GM18858 (cell line): ENCODE results near the gene ICAM2.
"Not testable (repeated sequence)": the region's sequence is repeated elsewhere in the genome, so short reads cannot be mapped to it uniquely, and the experiment has no call there.

Experiments
- ATAC-seq: cut with Tn5 transposase; IDR thresholded peaks from one replicate; pipeline ENCODE4 v1.9.1; 2021; ENCODE audit not compliant: unreplicated experiment

ICAM2 gene

GRCh38 chr17:63998050-63998720 is 22.2 kb downstream of the ICAM2 start, which contains the start of gene PRR29:
Gene PRR29 (plus strand): TSS chr17:63998351. CDS start chr17:63998365, 14 bp downstream.
- ATAC-seq = no peak

GRCh38 chr17:63997341-63998048 is 22.9 kb downstream of the ICAM2 start:
- ATAC-seq = no peak

- ATAC-seq = no peak
Observed at GRCh38 chr17:63996430-63997182, 23.8 kb downstream of the ICAM2 start.

- no peak for ATAC-seq
Observed at GRCh38 chr17:63995626-63996025, 24.8 kb downstream of the ICAM2 start.

GRCh38 chr17:63993368-63993985 is 27.0 kb downstream of the ICAM2 start:
- ATAC-seq = no peak

- ATAC-seq = no peak
Observed at GRCh38 chr17:63991611-63992010, 28.8 kb downstream of the ICAM2 start.

- ATAC-seq = no peak
Observed at GRCh38 chr17:63989622-63990345, 30.6 kb downstream of the ICAM2 start.

- no peak for ATAC-seq
Observed at GRCh38 chr17:63988741-63989621, 31.5 kb downstream of the ICAM2 start.

- ATAC-seq = no peak
Observed at GRCh38 chr17:63988127-63988478, 32.3 kb downstream of the ICAM2 start.

GRCh38 chr17:63987221-63988126 is 33.0 kb downstream of the ICAM2 start:
- no peak for ATAC-seq

- no peak for ATAC-seq
Observed at GRCh38 chr17:63986821-63987220, 33.6 kb downstream of the ICAM2 start.

- ATAC-seq = no peak
Observed at GRCh38 chr17:63985387-63986140, 34.9 kb downstream of the ICAM2 start.

- no peak for ATAC-seq
Observed at GRCh38 chr17:63984651-63985386, 35.6 kb downstream of the ICAM2 start.

- no peak for ATAC-seq
Observed at GRCh38 chr17:63984236-63984635, 36.2 kb downstream of the ICAM2 start.

- no peak for ATAC-seq
Observed at GRCh38 chr17:63983320-63983719, 37.1 kb downstream of the ICAM2 start.

- ATAC-seq = not testable (repeated sequence)
Observed at GRCh38 chr17:63982641-63983040, 37.8 kb downstream of the ICAM2 start.
